Smooth muscle cell of the brain vasculature (primary cell): Measurements from ENCODE around the gene HOXC10.

Experiments used
- DNase-seq: peaks from one replicate; pipeline ENCODE4 v3.0.0-alpha.2; 2012; ENCODE audit warnings: low read depth, low spot score

The HOXC10 gene

GRCh38 chr12:53984901-53985691, at the start of gene HOXC10:
TSS of gene HOXC10 (plus strand) at chr12:53985146. CDS start at chr12:53985260, 114 bp downstream.
- no peak for DNase-seq

DNA sequence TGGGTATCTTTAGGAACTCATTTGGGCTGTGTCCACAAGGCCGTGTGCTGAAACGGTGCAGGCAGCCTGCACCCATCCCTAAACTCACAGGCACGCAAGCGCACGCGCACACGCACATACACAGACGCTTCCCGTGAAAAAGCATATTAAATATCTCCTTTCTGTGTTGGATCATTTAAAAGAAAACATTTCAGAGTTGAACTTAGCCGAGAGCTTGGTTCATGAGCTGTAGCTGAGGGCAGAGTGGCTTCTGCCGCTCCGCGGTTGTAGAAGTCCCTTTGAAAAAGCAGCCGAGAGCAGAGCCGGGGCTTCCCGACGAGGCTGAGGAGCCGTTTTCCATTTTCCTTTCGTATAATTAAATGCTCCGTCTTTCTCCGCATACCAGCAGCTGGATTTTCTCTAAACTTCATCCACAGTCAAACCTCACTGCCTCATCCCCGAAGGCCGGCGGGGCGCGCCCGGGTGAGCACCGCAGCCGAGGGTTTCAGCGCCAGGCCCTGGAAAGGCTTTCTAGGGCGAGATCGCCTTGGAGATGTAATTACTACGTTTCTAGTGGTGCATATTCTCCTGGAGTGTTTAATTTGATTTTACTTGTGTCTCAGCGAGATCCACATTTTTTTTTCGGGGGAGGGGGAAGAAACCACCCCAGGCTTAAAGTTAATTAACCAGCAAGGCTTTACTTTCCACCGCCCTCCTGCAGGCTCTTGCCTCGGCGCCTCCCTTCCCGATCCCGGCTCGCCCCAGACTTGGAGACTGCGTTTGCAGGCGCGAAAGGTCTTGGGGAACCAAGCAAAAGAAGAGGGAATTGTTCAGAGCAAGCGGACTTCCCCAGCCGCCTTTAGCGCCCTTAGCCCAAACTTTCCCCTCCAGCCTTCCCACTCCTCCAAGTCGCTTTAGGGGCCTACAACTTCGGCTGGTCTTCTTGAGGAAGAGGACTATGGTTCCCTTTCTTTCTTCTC, 49.3 kb upstream of the HOXC10 start:
- DNase-seq: no peak

GRCh38 chr12:53937099-53937498, 47.8 kb upstream of the HOXC10 start:
- DNase-seq: no peak

DNA sequence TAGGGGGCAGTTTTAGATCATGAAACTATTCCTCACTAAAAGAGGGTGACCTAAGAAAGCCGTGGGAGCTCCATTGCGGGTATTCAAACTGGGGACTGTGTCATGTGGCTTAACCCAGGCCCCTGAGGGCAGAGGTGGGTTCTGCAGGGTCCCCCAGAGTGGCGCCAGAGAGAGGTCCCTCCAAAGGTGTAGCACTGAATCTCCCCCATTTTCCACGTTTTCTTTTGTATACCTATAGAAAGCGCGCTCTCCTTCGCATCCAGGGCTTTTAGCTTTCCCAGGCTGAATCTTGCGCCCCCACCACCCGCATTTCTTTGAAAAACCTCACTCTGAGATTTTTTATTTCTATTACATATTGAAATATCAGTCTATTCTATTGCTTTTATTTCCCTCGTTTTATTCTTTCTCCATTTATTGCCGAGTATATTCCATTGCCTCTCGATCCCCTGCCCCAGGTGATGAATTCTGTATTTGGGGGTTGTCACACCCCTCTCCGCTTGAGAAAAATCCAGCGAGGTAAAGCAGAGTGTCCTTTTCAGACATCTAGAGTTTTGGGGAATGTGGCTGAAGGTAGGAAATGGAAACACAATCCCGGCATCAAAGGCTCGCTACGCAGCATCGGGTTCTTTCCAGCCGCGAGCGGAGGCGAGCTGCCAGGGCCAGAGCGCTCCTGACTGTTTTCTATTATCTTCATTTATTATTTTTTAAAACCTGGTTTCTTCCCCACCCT, 47.2 kb upstream of the HOXC10 start:
- no peak for DNase-seq

- no peak for DNase-seq
These were observed 46.4 kb upstream of the HOXC10 start, which contains the start of gene HOXC13 for GRCh38 chr12:53938326-53939140. TSS of gene HOXC13 (plus strand) at chr12:53938831. CDS start at chr12:53938907, 76 bp downstream.

- DNase-seq: no peak
These were observed 45.5 kb upstream of the HOXC10 start for GRCh38 chr12:53939141-53940108.

GRCh38 chr12:53940443-53941014, 44.4 kb upstream of the HOXC10 start:
- no peak for DNase-seq

GRCh38 chr12:53941187-53941586, 43.8 kb upstream of the HOXC10 start:
- no peak for DNase-seq

- DNase-seq: no peak
These were observed 43.2 kb upstream of the HOXC10 start for GRCh38 chr12:53941750-53942149.

- no peak for DNase-seq
These were observed 42.4 kb upstream of the HOXC10 start for GRCh38 chr12:53942467-53942997.

DNA sequence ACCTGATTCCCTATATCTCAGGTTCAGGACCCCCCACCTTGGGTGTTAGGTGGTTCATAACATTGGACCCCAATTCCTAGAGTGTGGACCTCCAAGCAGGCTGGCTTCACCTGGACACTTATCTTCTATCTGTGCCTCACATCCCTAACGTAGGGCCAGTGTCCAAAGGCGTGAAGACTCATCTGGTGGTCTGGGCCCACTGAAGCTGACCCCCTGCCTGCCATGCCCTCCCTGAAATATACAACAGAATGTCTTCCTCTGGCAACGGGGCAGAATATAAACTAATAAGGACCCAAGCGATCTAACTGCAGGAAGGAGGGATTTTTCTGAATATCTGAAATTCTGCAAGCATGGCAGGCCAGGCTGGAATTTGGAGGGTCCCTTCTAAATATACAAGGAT, 40.7 kb upstream of the HOXC10 start:
- no peak for DNase-seq

GRCh38 chr12:53944907-53945847, 39.8 kb upstream of the HOXC10 start:
- no peak for DNase-seq

DNA sequence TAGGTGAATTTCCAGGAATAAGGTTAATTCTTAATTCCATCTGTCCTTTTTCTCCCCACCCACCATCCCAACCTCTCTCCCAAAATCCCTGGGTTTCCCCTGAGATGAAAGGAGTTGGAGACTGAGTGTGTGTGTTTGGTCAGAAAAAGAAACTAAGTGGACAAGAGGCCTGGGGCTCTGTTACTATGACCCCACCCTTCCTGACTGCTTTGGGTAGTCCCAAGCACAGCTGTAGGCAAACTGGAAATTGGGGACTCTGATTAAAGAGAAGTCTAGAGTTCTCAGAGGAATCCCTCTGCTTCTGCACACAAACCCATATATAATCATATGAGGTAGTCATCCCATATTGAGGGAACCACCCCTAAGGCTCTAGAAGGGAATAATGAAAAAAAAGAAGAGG, 37.2 kb upstream of the HOXC10 start:
- DNase-seq: no peak

GRCh38 chr12:53948650-53949593, 36.0 kb upstream of the HOXC10 start:
- DNase-seq: no peak

DNA sequence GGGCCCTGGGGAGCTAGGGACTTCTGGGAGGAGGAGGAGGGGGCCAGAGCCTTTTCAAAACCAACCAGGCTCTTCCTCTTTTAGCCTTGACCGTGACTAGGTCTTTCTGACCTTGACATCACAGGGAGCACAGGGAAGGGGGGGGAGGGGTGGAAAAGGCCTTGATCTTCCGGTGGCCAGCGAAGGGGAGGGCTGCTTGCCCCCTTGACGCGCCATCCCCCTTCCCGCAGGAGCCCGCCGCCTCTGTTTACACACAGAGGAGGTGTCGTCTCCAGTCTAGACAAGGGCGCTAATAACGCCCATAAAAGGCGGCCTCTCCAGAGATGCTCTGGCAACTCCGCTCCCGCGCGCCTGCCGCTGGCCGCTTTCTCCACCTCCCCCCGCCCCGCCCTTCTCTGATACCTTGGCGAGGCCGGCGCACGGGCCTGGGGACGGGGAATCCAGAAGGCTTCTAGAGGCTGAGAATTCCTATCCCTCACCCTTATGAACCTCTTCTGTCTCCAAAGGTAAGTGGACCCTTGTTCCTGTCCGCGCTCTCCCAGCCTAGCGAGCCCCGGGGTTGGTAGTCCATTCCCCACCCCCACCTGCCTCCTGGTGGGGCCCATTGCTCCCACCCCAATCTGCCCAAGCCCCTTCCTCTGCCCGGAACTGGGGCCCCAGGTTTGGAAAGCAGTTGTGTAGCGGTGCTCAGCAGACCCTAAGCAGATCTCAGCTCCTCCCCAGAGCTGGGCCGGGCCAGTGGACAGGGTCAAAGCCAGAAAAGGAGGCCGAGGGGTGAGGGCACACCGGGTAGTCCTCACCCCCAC, 35.1 kb upstream of the HOXC10 start:
- no peak for DNase-seq

GRCh38 chr12:53950437-53950773, 34.5 kb upstream of the HOXC10 start:
- DNase-seq: no peak
